GM12878 (cell line): ENCODE measurements around the gene BRME1. TPM values are rescaled to one million over a fixed set of nuclear protein-coding genes. Genes with fewer than 3 reads are reported as not detected.

Experiments
- ATAC-seq: fragments of 200-7000 bp; cut with Tn5 transposase; 3 replicates; pipeline ENCODE4 v1.9.1; 2020; ENCODE audit warnings: mild to moderate bottlenecking, moderate library complexity
- BruUV-seq: library from RNA; stranded (reverse); fragments of 400-500 nt; replicated peaks from 2 replicates; lab custom pipeline; 2021; lab: Mats Ljungman, UMichigan
- CTCF ChIA-PET: fragments of 300-600 bp; sonication (Branson Sonifier 250); formaldehyde crosslinking; extraction: SDS; loops from one replicate; lab custom pipeline; 2021; ENCODE audit warnings: inconsistent platforms; lab: Yijun Ruan, JAX
- POLR2A ChIA-PET: fragments of 350-600 bp; formaldehyde crosslinking; extraction: SDS; loops from one replicate; lab custom pipeline; 2021; ENCODE audit warnings: inconsistent platforms; lab: Charles Lee
- RAD21 ChIA-PET: fragments of 300-600 bp; sonication (Branson Sonifier 250); formaldehyde crosslinking; loops from one replicate; lab custom pipeline; 2023; ENCODE audit warnings: antibody characterized with exemption; ENCODE audit not compliant: unreplicated experiment; lab: Charles Lee
- SMC1A ChIA-PET: fragments of 300-600 bp; sonication (Branson Sonifier 250); formaldehyde crosslinking; loops from one replicate; lab custom pipeline; 2023; ENCODE audit not compliant: unreplicated experiment, uncharacterized antibody; lab: Charles Lee
- DNase-seq: peaks from one replicate; pipeline ENCODE4 v3.0.0-alpha.2; 2011; ENCODE audit warnings: low read depth, low spot score
- FAIRE-seq: peaks from 3 replicates; lab custom pipeline; 2011; peaks lifted over from hg19 to GRCh38; lab: Jason Lieb, UNC
- H2AFZ ChIP-seq: 2 replicates; pipeline ENCODE4 v1.6.0; 2011; ENCODE audit warnings: low read depth, low read length, control low read depth; ENCODE audit not compliant: control insufficient read depth
- H3K27ac ChIP-seq: 2 replicates; pipeline ENCODE4 v1.5.1; 2011; ENCODE audit warnings: control low read depth; ENCODE audit not compliant: control insufficient read depth, insufficient read depth
- H3K27me3 ChIP-seq, 2 experiments: replicated peaks in 1 of 2; 2 replicates each; pipeline versions ENCODE4 v1.6.0 to v1.6.1; 2011; ENCODE audit warnings: low read length in 1 of 2; ENCODE audit not compliant: control insufficient read depth in 2 of 2, insufficient read depth in 2 of 2
- H3K36me3 ChIP-seq, 2 experiments: 2 replicates each; pipeline ENCODE4 v1.5.1; 2011; ENCODE audit warnings: low read length in 1 of 2; ENCODE audit not compliant: control insufficient read depth in 2 of 2, insufficient read depth in 2 of 2
- H3K4me1 ChIP-seq: 2 replicates; pipeline ENCODE4 v1.6.1; 2011; ENCODE audit warnings: mild to moderate bottlenecking, low read length, moderate library complexity, mixed read lengths; ENCODE audit not compliant: control insufficient read depth, insufficient read depth
- H3K4me2 ChIP-seq: 2 replicates; pipeline ENCODE4 v1.6.0; 2011; ENCODE audit warnings: control low read depth; ENCODE audit not compliant: control insufficient read depth, insufficient read depth
- H3K4me3 ChIP-seq: fragments of 200-600 bp; sonication (generic); 2 replicates; pipeline ENCODE4 v1.5.1; 2016
- H3K79me2 ChIP-seq: 2 replicates; pipeline ENCODE4 v1.6.0; 2011; ENCODE audit warnings: low read length; ENCODE audit not compliant: control insufficient read depth, insufficient read depth
- H3K9ac ChIP-seq: 2 replicates; pipeline ENCODE4 v1.8.0; 2011; ENCODE audit warnings: low read length, control low read depth, mixed read lengths; ENCODE audit not compliant: control insufficient read depth, insufficient read depth
- H3K9me3 ChIP-seq: replicated peaks from 3 replicates; pipeline ENCODE4 v1.5.1; 2011; ENCODE audit warnings: mild to moderate bottlenecking, low read length; ENCODE audit not compliant: control insufficient read depth, insufficient read depth
- H4K20me1 ChIP-seq: 2 replicates; pipeline ENCODE4 v1.6.0; 2011; ENCODE audit not compliant: control insufficient read depth, insufficient read depth
- ATF3 ChIP-seq: IDR thresholded peaks from 2 replicates; pipeline ENCODE4 v1.6.1; 2011; ENCODE audit warnings: low read depth, mild to moderate bottlenecking, low read length, moderate library complexity, borderline replicate concordance; ENCODE audit errors: extremely low read depth
- CBFB ChIP-seq: IDR thresholded peaks from 2 replicates; pipeline ENCODE4 v1.6.1; 2016; ENCODE audit warnings: antibody characterized with exemption, low read depth
- FOS ChIP-seq: IDR thresholded peaks from 3 replicates; pipeline ENCODE4 v1.6.1; 2011; ENCODE audit warnings: borderline replicate concordance; ENCODE audit not compliant: insufficient read length; ENCODE audit errors: extremely low read depth
- KDM1A ChIP-seq: fragments of 200-600 bp; sonication (generic); IDR thresholded peaks from 2 replicates; pipeline ENCODE4 v1.6.1; 2016; ENCODE audit warnings: borderline replicate concordance
- PML ChIP-seq: IDR thresholded peaks from 2 replicates; pipeline ENCODE4 v1.6.1; 2012; ENCODE audit warnings: low read length, inconsistent platforms
- POU2F2 ChIP-seq: IDR thresholded peaks from 3 replicates; pipeline ENCODE4 v1.6.1; 2011; ENCODE audit warnings: low read depth, mild to moderate bottlenecking, low read length, borderline replicate concordance
- RAD51 ChIP-seq: fragments of 450-650 bp; IDR thresholded peaks from 2 replicates; pipeline ENCODE4 v1.6.1; 2016; ENCODE audit warnings: moderate library complexity, mild to moderate bottlenecking, inconsistent platforms
- RCOR1 ChIP-seq: conservative IDR thresholded peaks from 2 replicates; pipeline ENCODE4 v1.6.1; 2012; ENCODE audit warnings: low read depth, low read length, improper control_type of control experiment
- SRF ChIP-seq, 2 experiments: IDR thresholded peaks; 2 replicates each; pipeline ENCODE4 v1.6.1; 2011; ENCODE audit warnings: low read depth in 2 of 2, low read length in 2 of 2, mild to moderate bottlenecking in 1 of 2, moderate library complexity in 1 of 2
- STAT1 ChIP-seq: fragments of 450-650 bp; conservative IDR thresholded peaks from 2 replicates; pipeline ENCODE4 v1.6.1; 2014; ENCODE audit warnings: antibody characterized with exemption, mild to moderate bottlenecking
- TBL1XR1 ChIP-seq: IDR thresholded peaks from 2 replicates; pipeline ENCODE4 v1.6.1; 2012; ENCODE audit warnings: low read depth, low read length, improper control_type of control experiment
- TCF12 ChIP-seq: IDR thresholded peaks from 2 replicates; pipeline ENCODE4 v1.6.1; 2011; ENCODE audit warnings: low read depth, mild to moderate bottlenecking, low read length
- TCF7 ChIP-seq: IDR thresholded peaks from 2 replicates; pipeline ENCODE4 v1.6.1; 2014; ENCODE audit warnings: antibody characterized with exemption, borderline replicate concordance
- WRNIP1 ChIP-seq: IDR thresholded peaks from 2 replicates; pipeline ENCODE4 v1.6.1; 2011; ENCODE audit warnings: low read depth, low read length, improper control_type of control experiment, borderline replicate concordance
- ZBTB11 ChIP-seq: fragments of 450-650 bp; formaldehyde crosslinking; IDR thresholded peaks from 2 replicates; pipeline ENCODE4 v1.5.0; 2022; ENCODE audit warnings: mild to moderate bottlenecking, missing genetic modification characterization
- ZNF24 ChIP-seq: fragments of 450-650 bp; IDR thresholded peaks from 2 replicates; pipeline ENCODE4 v1.6.1; 2017; ENCODE audit warnings: antibody characterized with exemption, mild to moderate bottlenecking
- WGBS: methylation state at CpG from one replicate; pipeline ENCODE4 v1.1.6; 2016; ENCODE audit warnings: low lambda C conversion rate; ENCODE audit not compliant: insufficient replicate concordance, insufficient coverage; ENCODE audit errors: missing lambda C conversion rate; 5-methylcytosine and 5-hydroxymethylcytosine counted together
- in situ Hi-C: fragments of 300-500 bp; cut with MboI; formaldehyde crosslinking; loops from 9 replicates; pipeline ENCODE4 v1.14.3; 2018; ENCODE audit warnings: mixed read lengths
- intact Hi-C: fragments of 100-400 bp; cut with micrococcal nuclease; formaldehyde crosslinking; loops from one replicate; pipeline ENCODE4 v1.14.2; 2022; ENCODE audit not compliant: unreplicated experiment
- polyA plus RNA-seq, 11 experiments: library from polyadenylated mRNA; depleted of rRNA in 4 of 11; unstranded in 6 of 11; stranded (reverse) in 5 of 11; fragments of >200 nt; fragmentation: Nextera tagmentation in 4 of 11; fragmentation: Illumina TruSeq in 1 of 11; extraction: Ambion mirVana in 4 of 11; extraction: Trizol in 1 of 11; gene quantifications; 1 replicate in 1 of 11; 2 replicates in 10 of 11; pipeline versions ENCODE4 v1.2.1 to v1.2.3, GENCODE V29; 2011 to 2016; ENCODE audit warnings: inconsistent platforms in 2 of 11, missing spikeins in 2 of 11, low read depth in 1 of 11
- total RNA-seq, 4 experiments: library from RNA; depleted of rRNA in 3 of 4; stranded (reverse); fragments of >200 nt in 3 of 4; fragmentation: Illumina TruSeq in 1 of 4; extraction: Trizol in 1 of 4; gene quantifications; 2 replicates each; pipeline versions ENCODE4 v1.2.1 to v1.2.3, GENCODE V29; 2013 to 2021

BRME1 gene
- total and polyA plus RNA-seq, 10 of the 15 experiments (the other 5 are each of a cell fraction or from before 2014, with no cell fraction given) = 0.07 to 2.2 (median 1.1) TPM; not detected in 1

- H3K4me1 ChIP-seq = no peaks in the 10 kb centered on the region
- H3K27ac ChIP-seq = no peak overlapping the region
- ATAC-seq = no peak
- BruUV-seq = no TSS peak
- no peaks in the 10 kb centered on the region for H3K9me3 ChIP-seq
- intact Hi-C loops (no loop called here), in situ Hi-C loops (loop anchor here (25.0 kb wide), 1 partner anchor 437 kb away; no protein-coding TSS in a partner anchor)
- POLR2A ChIA-PET = no interaction called here
- no peaks in the 10 kb centered on the region for H3K27me3 ChIP-seq
- DNase-seq = no peak
- H3K4me3 ChIP-seq = no peak overlapping the region
- H3K36me3 ChIP-seq = no peaks in the 10 kb centered on the region
- no peak for FAIRE-seq
- H4K20me1 ChIP-seq = no peaks in the 10 kb centered on the region
- H3K4me2 ChIP-seq = no peak overlapping the region
- H3K9ac ChIP-seq = no peak overlapping the region
- 60% methylated on average over 5 of the region's 5 CpGs for WGBS
- no peak for TF ChIP-seq RAD51
- TF ChIP-seq ATF3 = no peak
- no peak for TF ChIP-seq ZBTB11 (CRISPR knock-in tag)
- TF ChIP-seq ZNF24 = no peak
- no peak for TF ChIP-seq TBL1XR1
- TF ChIP-seq TCF7 = no peak
- TF ChIP-seq KDM1A = no peak
- no peak for TF ChIP-seq STAT1
- no peak for TF ChIP-seq CBFB
- TF ChIP-seq TCF12 = no peak
- TF ChIP-seq FOS = no peak
- no peak for TF ChIP-seq PML
- no peak for TF ChIP-seq WRNIP1
- TF ChIP-seq POU2F2 = no peak
- no peak for TF ChIP-seq RCOR1
- TF ChIP-seq SRF (IDR thresholded peaks at IDR 0.05; ENCODE audit: low read depth in 2 of 2, low read length in 2 of 2) = no peak
- no peak overlapping the region for H2AFZ ChIP-seq
- RAD21 ChIA-PET = interaction anchor here (0.6 kb wide), 1 partner anchor 133 kb away, joined by 3 read pairs; no protein-coding TSS in a partner anchor
- SMC1A ChIA-PET = interaction anchor here (1.3 kb wide), 1 partner anchor 18 kb away, joined by 3 read pairs; no protein-coding TSS in a partner anchor
- no peaks in the 10 kb centered on the region for H3K79me2 ChIP-seq
- CTCF ChIA-PET = interaction anchor here (0.6 to 1.6 kb wide), 3 partner anchors 18 to 430 kb away, joined by 3 to 4 read pairs (median 4); partner anchors contain the start of gene MISP3
Observed at GRCh38 chr19:13899912-13900584, 5.9 kb downstream of the BRME1 start.
